ENCODE data around the gene RPL10A. TPM values are rescaled to one million over a fixed set of nuclear protein-coding genes. Genes with fewer than 3 reads are reported as not detected.
A peak's percentile ranks its signal among the peaks of the same experiment; 100 is the strongest.

Gene RPL10A
- total and polyA plus RNA-seq, 2 of the 13 experiments (the other 11 are each of a cell fraction or from before 2014, with no cell fraction given): 1,854 to 2,726 TPM

DNA sequence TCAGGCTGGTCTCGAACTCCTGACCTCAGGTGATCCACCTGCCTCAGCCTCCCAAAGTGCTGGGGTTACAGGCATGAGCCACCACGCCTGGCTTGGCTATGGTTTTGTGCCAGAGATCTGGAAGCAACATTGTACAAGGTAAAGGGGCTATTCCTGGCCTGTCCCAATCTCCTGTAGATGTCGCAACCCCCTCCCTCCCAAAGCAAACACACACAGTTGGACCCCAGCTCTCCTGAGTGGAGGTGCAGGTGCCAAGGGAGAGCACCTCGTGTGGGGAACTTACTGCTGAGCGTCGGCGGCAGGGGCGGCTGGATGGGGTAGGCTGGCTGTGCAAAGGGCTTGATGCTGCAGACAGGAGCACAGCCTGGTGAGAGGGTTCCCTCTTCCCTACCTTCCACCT lies 8.8 kb downstream of the RPL10A start (continued):
- TF ChIP-seq ZZZ3 (CRISPR knock-in tag; IDR thresholded peaks at IDR 0.05; ENCODE audit: borderline replicate concordance): no peak
- TF ChIP-seq, protein P1, sequence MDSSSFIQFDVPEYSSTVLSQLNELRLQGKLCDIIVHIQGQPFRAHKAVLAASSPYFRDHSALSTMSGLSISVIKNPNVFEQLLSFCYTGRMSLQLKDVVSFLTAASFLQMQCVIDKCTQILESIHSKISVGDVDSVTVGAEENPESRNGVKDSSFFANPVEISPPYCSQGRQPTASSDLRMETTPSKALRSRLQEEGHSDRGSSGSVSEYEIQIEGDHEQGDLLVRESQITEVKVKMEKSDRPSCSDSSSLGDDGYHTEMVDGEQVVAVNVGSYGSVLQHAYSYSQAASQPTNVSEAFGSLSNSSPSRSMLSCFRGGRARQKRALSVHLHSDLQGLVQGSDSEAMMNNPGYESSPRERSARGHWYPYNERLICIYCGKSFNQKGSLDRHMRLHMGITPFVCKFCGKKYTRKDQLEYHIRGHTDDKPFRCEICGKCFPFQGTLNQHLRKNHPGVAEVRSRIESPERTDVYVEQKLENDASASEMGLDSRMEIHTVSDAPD (CRISPR knock-in tag; IDR thresholded peaks at IDR 0.05): no peak
- TF ChIP-seq ARNTL (CRISPR knock-in tag; IDR thresholded peaks at IDR 0.05): no peak
- no peak for TF ChIP-seq MTA3 (CRISPR knock-in tag; IDR thresholded peaks at IDR 0.05)
- TF ChIP-seq PTBP1 (IDR thresholded peaks at IDR 0.05; ENCODE audit: low read depth, low read length, poor library complexity, severe bottlenecking): no peak
- TF ChIP-seq, protein P2, sequence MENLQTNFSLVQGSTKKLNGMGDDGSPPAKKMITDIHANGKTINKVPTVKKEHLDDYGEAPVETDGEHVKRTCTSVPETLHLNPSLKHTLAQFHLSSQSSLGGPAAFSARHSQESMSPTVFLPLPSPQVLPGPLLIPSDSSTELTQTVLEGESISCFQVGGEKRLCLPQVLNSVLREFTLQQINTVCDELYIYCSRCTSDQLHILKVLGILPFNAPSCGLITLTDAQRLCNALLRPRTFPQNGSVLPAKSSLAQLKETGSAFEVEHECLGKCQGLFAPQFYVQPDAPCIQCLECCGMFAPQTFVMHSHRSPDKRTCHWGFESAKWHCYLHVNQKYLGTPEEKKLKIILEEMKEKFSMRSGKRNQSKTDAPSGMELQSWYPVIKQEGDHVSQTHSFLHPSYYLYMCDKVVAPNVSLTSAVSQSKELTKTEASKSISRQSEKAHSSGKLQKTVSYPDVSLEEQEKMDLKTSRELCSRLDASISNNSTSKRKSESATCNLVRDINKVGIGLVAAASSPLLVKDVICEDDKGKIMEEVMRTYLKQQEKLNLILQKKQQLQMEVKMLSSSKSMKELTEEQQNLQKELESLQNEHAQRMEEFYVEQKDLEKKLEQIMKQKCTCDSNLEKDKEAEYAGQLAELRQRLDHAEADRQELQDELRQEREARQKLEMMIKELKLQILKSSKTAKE (CRISPR knock-in tag; IDR thresholded peaks at IDR 0.05; ENCODE audit: borderline replicate concordance): 0 out of 2 replicates have a peak, but pooled peaks have one; percentile 12
- TF ChIP-seq ZBTB20 (CRISPR knock-in tag; IDR thresholded peaks at IDR 0.05; ENCODE audit: borderline replicate concordance, low read depth): no peak
- TF ChIP-seq ZKSCAN5 (CRISPR knock-in tag; IDR thresholded peaks at IDR 0.05): no peak
- no peak for TF ChIP-seq ZNF607 (CRISPR knock-in tag; IDR thresholded peaks at IDR 0.05; ENCODE audit: borderline replicate concordance)
- TF ChIP-seq ZNF138 (CRISPR knock-in tag; IDR thresholded peaks at IDR 0.05; ENCODE audit: low read depth): no peak
- TF ChIP-seq ZNF776 (CRISPR knock-in tag; IDR thresholded peaks at IDR 0.05): no peak
- TF ChIP-seq CEBPB (IDR thresholded peaks at IDR 0.05; ENCODE audit: borderline replicate concordance, low read depth, low read length): peak; percentile 93
- no peak for TF ChIP-seq ZNF7 (CRISPR knock-in tag; IDR thresholded peaks at IDR 0.05)
- no peak for TF ChIP-seq NFKBIZ (CRISPR knock-in tag; IDR thresholded peaks at IDR 0.05)
- TF ChIP-seq NFYC (CRISPR knock-in tag; IDR thresholded peaks at IDR 0.05): no peak
- TF ChIP-seq, protein P3, sequence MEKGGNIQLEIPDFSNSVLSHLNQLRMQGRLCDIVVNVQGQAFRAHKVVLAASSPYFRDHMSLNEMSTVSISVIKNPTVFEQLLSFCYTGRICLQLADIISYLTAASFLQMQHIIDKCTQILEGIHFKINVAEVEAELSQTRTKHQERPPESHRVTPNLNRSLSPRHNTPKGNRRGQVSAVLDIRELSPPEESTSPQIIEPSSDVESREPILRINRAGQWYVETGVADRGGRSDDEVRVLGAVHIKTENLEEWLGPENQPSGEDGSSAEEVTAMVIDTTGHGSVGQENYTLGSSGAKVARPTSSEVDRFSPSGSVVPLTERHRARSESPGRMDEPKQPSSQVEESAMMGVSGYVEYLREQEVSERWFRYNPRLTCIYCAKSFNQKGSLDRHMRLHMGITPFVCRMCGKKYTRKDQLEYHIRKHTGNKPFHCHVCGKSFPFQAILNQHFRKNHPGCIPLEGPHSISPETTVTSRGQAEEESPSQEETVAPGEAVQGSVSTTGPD (CRISPR knock-in tag; IDR thresholded peaks at IDR 0.05): no peak
- peak; percentile 21; the same call in 1 of the 2 replicates for TF ChIP-seq ZMYM4 (CRISPR knock-in tag; IDR thresholded peaks at IDR 0.05)
- no peak for TF ChIP-seq RBFOX2 (IDR thresholded peaks at IDR 0.05; ENCODE audit: low read depth, low read length)
- TF ChIP-seq, protein P4, sequence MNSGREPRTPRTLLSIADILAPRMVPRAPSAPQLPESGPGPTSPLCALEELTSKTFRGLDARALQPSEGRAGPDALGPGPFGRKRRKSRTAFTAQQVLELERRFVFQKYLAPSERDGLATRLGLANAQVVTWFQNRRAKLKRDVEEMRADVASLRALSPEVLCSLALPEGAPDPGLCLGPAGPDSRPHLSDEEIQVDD (CRISPR knock-in tag; IDR thresholded peaks at IDR 0.05; ENCODE audit: borderline replicate concordance): no peak
- TF ChIP-seq TP53 (CRISPR knock-in tag; conservative IDR thresholded peaks at IDR 0.05): no peak
- no peak for TF ChIP-seq ZBTB3 (CRISPR knock-in tag; IDR thresholded peaks at IDR 0.05; ENCODE audit: borderline replicate concordance, low read depth)
- no peak for TF ChIP-seq ZNF143 (CRISPR knock-in tag; IDR thresholded peaks at IDR 0.05)
- TF ChIP-seq HMG20A (CRISPR knock-in tag; IDR thresholded peaks at IDR 0.05; ENCODE audit: borderline replicate concordance): no peak
- TF ChIP-seq, protein P5, sequence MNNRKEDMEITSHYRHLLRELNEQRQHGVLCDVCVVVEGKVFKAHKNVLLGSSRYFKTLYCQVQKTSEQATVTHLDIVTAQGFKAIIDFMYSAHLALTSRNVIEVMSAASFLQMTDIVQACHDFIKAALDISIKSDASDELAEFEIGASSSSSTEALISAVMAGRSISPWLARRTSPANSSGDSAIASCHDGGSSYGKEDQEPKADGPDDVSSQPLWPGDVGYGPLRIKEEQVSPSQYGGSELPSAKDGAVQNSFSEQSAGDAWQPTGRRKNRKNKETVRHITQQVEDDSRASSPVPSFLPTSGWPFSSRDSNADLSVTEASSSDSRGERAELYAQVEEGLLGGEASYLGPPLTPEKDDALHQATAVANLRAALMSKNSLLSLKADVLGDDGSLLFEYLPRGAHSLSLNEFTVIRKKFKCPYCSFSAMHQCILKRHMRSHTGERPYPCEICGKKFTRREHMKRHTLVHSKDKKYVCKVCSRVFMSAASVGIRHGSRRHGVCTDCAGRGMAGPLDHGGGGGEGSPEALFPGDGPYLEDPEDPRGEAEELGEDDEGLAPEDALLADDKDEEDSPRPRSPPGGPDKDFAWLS (CRISPR knock-in tag; IDR thresholded peaks at IDR 0.05; ENCODE audit: borderline replicate concordance): no peak
- TF ChIP-seq ZNF205 (CRISPR knock-in tag; IDR thresholded peaks at IDR 0.05): no peak
